ENCODE results near the gene GEMIN7. TPM values are rescaled to one million over a fixed set of nuclear protein-coding genes. Genes with fewer than 3 reads are reported as not detected.

GEMIN7 gene
- total RNA-seq, 1 donor from 2014 or later: 49.4 TPM

- Mint-ChIP-seq H3K27me3 (ENCODE audit: low read depth) (no peaks in the 10 kb centered on the region), H3K36me3 (ENCODE audit: low read depth) (peaks cover 40% of the 10 kb centered on the region), H3K4me3 (ENCODE audit: low read depth) (no peak overlapping the region), H3K4me1 (ENCODE audit: low read depth) (no peaks in the 10 kb centered on the region), H3K9me3 (no peaks in the 10 kb centered on the region), H3K27ac (no peak overlapping the region)
- no peak for DNase-seq (ENCODE audit: low spot score)
- intact Hi-C loops (cut with micrococcal nuclease): no loop called here
Observed at GRCh38 chr19:45068041-45068440, 11.0 kb upstream of the GEMIN7 start.

GRCh38 chr19:45069056-45069455, 10.0 kb upstream of the GEMIN7 start:
- H3K4me3 Mint-ChIP-seq (ENCODE audit: low read depth): no peak overlapping the region
- DNase-seq (ENCODE audit: low spot score): no peak
- H3K4me1 Mint-ChIP-seq (ENCODE audit: low read depth): no peaks in the 10 kb centered on the region
- H3K36me3 Mint-ChIP-seq (ENCODE audit: low read depth): peaks cover 33% of the 10 kb centered on the region
- H3K27me3 Mint-ChIP-seq (ENCODE audit: low read depth): no peaks in the 10 kb centered on the region
- intact Hi-C loops (cut with micrococcal nuclease): no loop called here
- H3K9me3 Mint-ChIP-seq: no peaks in the 10 kb centered on the region
- no peak overlapping the region for H3K27ac Mint-ChIP-seq

- intact Hi-C loops (cut with micrococcal nuclease): no loop called here
- H3K36me3 Mint-ChIP-seq (ENCODE audit: low read depth): peaks cover 29% of the 10 kb centered on the region
- no peaks in the 10 kb centered on the region for H3K9me3 Mint-ChIP-seq
- H3K4me1 Mint-ChIP-seq (ENCODE audit: low read depth): no peaks in the 10 kb centered on the region
- no peak overlapping the region for H3K27ac Mint-ChIP-seq
- no peak for DNase-seq (ENCODE audit: low spot score)
- no peak overlapping the region for H3K4me3 Mint-ChIP-seq (ENCODE audit: low read depth)
- H3K27me3 Mint-ChIP-seq (ENCODE audit: low read depth): no peaks in the 10 kb centered on the region
Observed at GRCh38 chr19:45070214-45070613, 8.8 kb upstream of the GEMIN7 start.

GRCh38 chr19:45070861-45071544, 8.1 kb upstream of the GEMIN7 start:
- no peaks in the 10 kb centered on the region for H3K9me3 Mint-ChIP-seq
- no peaks in the 10 kb centered on the region for H3K27me3 Mint-ChIP-seq (ENCODE audit: low read depth)
- peaks cover 25% of the 10 kb centered on the region for H3K36me3 Mint-ChIP-seq (ENCODE audit: low read depth)
- intact Hi-C loops (cut with micrococcal nuclease): no loop called here
- no peak overlapping the region for H3K4me3 Mint-ChIP-seq (ENCODE audit: low read depth)
- H3K27ac Mint-ChIP-seq: no peak overlapping the region
- peaks cover 1% of the 10 kb centered on the region for H3K4me1 Mint-ChIP-seq (ENCODE audit: low read depth)
- DNase-seq (ENCODE audit: low spot score): no peak

- intact Hi-C loops (cut with micrococcal nuclease): no loop called here
- Mint-ChIP-seq H3K4me3 (ENCODE audit: low read depth) (no peak overlapping the region), H3K36me3 (ENCODE audit: low read depth) (peaks cover 24% of the 10 kb centered on the region), H3K27me3 (ENCODE audit: low read depth) (no peaks in the 10 kb centered on the region), H3K9me3 (no peaks in the 10 kb centered on the region), H3K27ac (no peak overlapping the region), H3K4me1 (ENCODE audit: low read depth) (peaks cover 3% of the 10 kb centered on the region)
- DNase-seq (ENCODE audit: low spot score): no peak
Observed at GRCh38 chr19:45071545-45071938, 7.5 kb upstream of the GEMIN7 start.

GRCh38 chr19:45071969-45072790, 6.9 kb upstream of the GEMIN7 start:
- Mint-ChIP-seq H3K27me3 (ENCODE audit: low read depth) (no peaks in the 10 kb centered on the region), H3K4me1 (ENCODE audit: low read depth) (peaks cover 9% of the 10 kb centered on the region), H3K27ac (no peak overlapping the region), H3K36me3 (ENCODE audit: low read depth) (peaks cover 19% of the 10 kb centered on the region), H3K4me3 (ENCODE audit: low read depth) (no peak overlapping the region), H3K9me3 (no peaks in the 10 kb centered on the region)
- intact Hi-C loops (cut with micrococcal nuclease): no loop called here
- DNase-seq (ENCODE audit: low spot score): no peak

- intact Hi-C loops (cut with micrococcal nuclease): loop anchor here (5.0 kb wide), 3 partner anchors 38 to 102 kb away; partner anchors contain the start of genes BLOC1S3, CLASRP and TRAPPC6A
Observed at GRCh38 chr19:45074744-45075300, 4.2 kb upstream of the GEMIN7 start.

GRCh38 chr19:45075301-45076028, 3.6 kb upstream of the GEMIN7 start:
- H3K4me1 Mint-ChIP-seq (ENCODE audit: low read depth): peaks cover 21% of the 10 kb centered on the region
- H3K9me3 Mint-ChIP-seq: no peaks in the 10 kb centered on the region
- peak; percentile 39 for DNase-seq (ENCODE audit: low spot score)
- no peaks in the 10 kb centered on the region for H3K27me3 Mint-ChIP-seq (ENCODE audit: low read depth)
- peak overlapping the region; percentile 79 for H3K4me3 Mint-ChIP-seq (ENCODE audit: low read depth)
- intact Hi-C loops (cut with micrococcal nuclease): loop anchor here (2.0 to 5.0 kb wide), 4 partner anchors 38 to 102 kb away; partner anchors contain the start of genes BLOC1S3, CLASRP and TRAPPC6A
- peaks cover 12% of the 10 kb centered on the region for H3K36me3 Mint-ChIP-seq (ENCODE audit: low read depth)
- peak overlapping the region; percentile 46 for H3K27ac Mint-ChIP-seq

More at GRCh38 chr19:45074744-45075300, 4.2 kb upstream of the GEMIN7 start:
- no peaks in the 10 kb centered on the region for H3K9me3 Mint-ChIP-seq
- peak overlapping the region; percentile 7 for H3K27ac Mint-ChIP-seq
- H3K4me3 Mint-ChIP-seq (ENCODE audit: low read depth): peak overlapping the region; percentile 6
- peaks cover 21% of the 10 kb centered on the region for H3K4me1 Mint-ChIP-seq (ENCODE audit: low read depth)
- H3K27me3 Mint-ChIP-seq (ENCODE audit: low read depth): no peaks in the 10 kb centered on the region
- H3K36me3 Mint-ChIP-seq (ENCODE audit: low read depth): peaks cover 14% of the 10 kb centered on the region
- no peak for DNase-seq (ENCODE audit: low spot score)

GRCh38 chr19:45076029-45076850, 2.8 kb upstream of the GEMIN7 start, which contains the start of gene ZNF296:
Gene ZNF296, minus strand, starts transcription at chr19:45076478. Its CDS starts 105 bp downstream, at chr19:45076373.
- Mint-ChIP-seq H3K27ac (peak within 1 kb of the TSS; percentile 67), H3K4me1 (ENCODE audit: low read depth) (peaks cover 25% of the 10 kb centered on the region), H3K9me3 (no peaks in the 10 kb centered on the region), H3K36me3 (ENCODE audit: low read depth) (peaks cover 13% of the 10 kb centered on the region), H3K4me3 (ENCODE audit: low read depth) (peak within 1 kb of the TSS; percentile 79), H3K27me3 (ENCODE audit: low read depth) (no peaks in the 10 kb centered on the region)
- intact Hi-C loops (cut with micrococcal nuclease): loop anchor here (2.0 to 5.0 kb wide), 4 partner anchors 39 to 101 kb away; partner anchors contain the start of genes BLOC1S3, CLASRP and TRAPPC6A
- DNase-seq (ENCODE audit: low spot score): peak; percentile 79

GRCh38 chr19:45076851-45077730, 2.0 kb upstream of the GEMIN7 start:
- peaks cover 20% of the 10 kb centered on the region for H3K36me3 Mint-ChIP-seq (ENCODE audit: low read depth)
- H3K27ac Mint-ChIP-seq: peak overlapping the region; percentile 67
- peak overlapping the region; percentile 79 for H3K4me3 Mint-ChIP-seq (ENCODE audit: low read depth)
- H3K4me1 Mint-ChIP-seq (ENCODE audit: low read depth): peaks cover 30% of the 10 kb centered on the region
- DNase-seq (ENCODE audit: low spot score): no peak
- no peaks in the 10 kb centered on the region for H3K9me3 Mint-ChIP-seq
- H3K27me3 Mint-ChIP-seq (ENCODE audit: low read depth): no peaks in the 10 kb centered on the region
- intact Hi-C loops (cut with micrococcal nuclease): loop anchor here (2.0 to 5.0 kb wide), 4 partner anchors 40 to 100 kb away; partner anchors contain the start of genes BLOC1S3, CLASRP and TRAPPC6A

Data from activated T-helper 2 cell treated with anti-CD3 and anti-CD28 coated beads, Interferon-gamma antibody, Interleukin-2, Interleukin-4, amounts not matched to agents 10 μg/mL and 5 μg/mL and 100 μg/mL, durations not matched to agents 14 hours and 24 hours and 36 hours (primary cell).